ENCODE data around the gene SDF4. TPM values are rescaled to one million over a fixed set of nuclear protein-coding genes. Genes with fewer than 3 reads are reported as not detected.

SDF4 gene
- total and polyA plus RNA-seq, 2 donors (not counting 1 experiment from before 2014, with no cell fraction given) = 100 to 143 TPM

- H3K4me1 ChIP-seq (ENCODE audit: control insufficient read depth in 2 of 2, insufficient read depth in 2 of 2, low read length in 2 of 2) = peaks cover 51 to 62% of the 10 kb centered on the region in 2 donors
Observed at GRCh38 chr1:1212780-1213344, 18.9 kb downstream of the SDF4 start.

More at GRCh38 chr1:1212780-1213344, 18.9 kb downstream of the SDF4 start:
- Histone ChIP-seq H3K9me3 (ENCODE audit: control extremely low read depth in 1 of 3, control insufficient read depth in 2 of 3, insufficient read depth in 1 of 3, low read length in 2 of 3) (peaks cover 0 to 14% (median 0%) of the 10 kb centered on the region in 3 donors), H3K27ac (ENCODE audit: low read length in 2 of 2) (no peak overlapping the region), H4K20me1 (ENCODE audit: control insufficient read depth, insufficient read depth, low read length, poor library complexity, severe bottlenecking) (peaks cover 13% of the 10 kb centered on the region), H2AFZ (ENCODE audit: insufficient read depth, low read depth, low read length, poor library complexity, severe bottlenecking) (no peak overlapping the region), H3K79me2 (ENCODE audit: control insufficient read depth, insufficient read depth, low read length) (no peaks in the 10 kb centered on the region), H3K36me3 (replicated peaks in 1 of 2; ENCODE audit: control extremely low read depth in 1 of 2, control insufficient read depth in 1 of 2, extremely low read depth in 1 of 2, insufficient read depth in 2 of 2, low read length in 1 of 2) (peaks cover 0 to 10% of the 10 kb centered on the region in 2 experiments), H3K9ac (ENCODE audit: low read length) (peak overlapping the region; percentile 32), H3K4me2 (replicated peaks; ENCODE audit: low read depth, low read length, poor library complexity, severe bottlenecking) (peak overlapping the region; percentile 77), H3K4me3 (ENCODE audit: control extremely low read depth in 1 of 5, extremely low read depth in 1 of 5, insufficient read depth in 1 of 5, low read depth in 2 of 5, low read length in 4 of 5) (peak overlapping the region in 3 of 5 experiments; percentile 5 to 41 (median 8)), H3K27me3 (replicated peaks in 1 of 4; ENCODE audit: control extremely low read depth in 1 of 4, control insufficient read depth in 3 of 4, insufficient read depth in 4 of 4, low read length in 3 of 4) (peaks cover 0 to 30% (median 10%) of the 10 kb centered on the region in 4 experiments)
- Mint-ChIP-seq H3K4me1 (peaks cover 39% of the 10 kb centered on the region), H3K4me3 (peak overlapping the region; percentile 32), H3K27me3 (peaks cover 8% of the 10 kb centered on the region), H3K9me3 (ENCODE audit: insufficient read depth) (no peaks in the 10 kb centered on the region), H3K27ac (no peak overlapping the region)
- WGBS (ENCODE audit: insufficient coverage) = 1% methylated on average over 22 of the region's 24 CpGs
- intact Hi-C loops (cut with micrococcal nuclease) = no loop called here
- ChIA-PET POLR2A (interaction anchor here (0.6 kb wide), 2 partner anchors 48 to 75 kb away, joined by 3 read pairs; no protein-coding TSS in a partner anchor), CTCF (interaction anchor here (1.1 to 1.2 kb wide), 2 partner anchors 38 to 90 kb away, joined by 3 read pairs; no protein-coding TSS in a partner anchor)
- ATAC-seq (ENCODE audit: low read depth) (no peak), DNase-seq (peak; percentile 60)
- TF ChIP-seq, protein P1, sequence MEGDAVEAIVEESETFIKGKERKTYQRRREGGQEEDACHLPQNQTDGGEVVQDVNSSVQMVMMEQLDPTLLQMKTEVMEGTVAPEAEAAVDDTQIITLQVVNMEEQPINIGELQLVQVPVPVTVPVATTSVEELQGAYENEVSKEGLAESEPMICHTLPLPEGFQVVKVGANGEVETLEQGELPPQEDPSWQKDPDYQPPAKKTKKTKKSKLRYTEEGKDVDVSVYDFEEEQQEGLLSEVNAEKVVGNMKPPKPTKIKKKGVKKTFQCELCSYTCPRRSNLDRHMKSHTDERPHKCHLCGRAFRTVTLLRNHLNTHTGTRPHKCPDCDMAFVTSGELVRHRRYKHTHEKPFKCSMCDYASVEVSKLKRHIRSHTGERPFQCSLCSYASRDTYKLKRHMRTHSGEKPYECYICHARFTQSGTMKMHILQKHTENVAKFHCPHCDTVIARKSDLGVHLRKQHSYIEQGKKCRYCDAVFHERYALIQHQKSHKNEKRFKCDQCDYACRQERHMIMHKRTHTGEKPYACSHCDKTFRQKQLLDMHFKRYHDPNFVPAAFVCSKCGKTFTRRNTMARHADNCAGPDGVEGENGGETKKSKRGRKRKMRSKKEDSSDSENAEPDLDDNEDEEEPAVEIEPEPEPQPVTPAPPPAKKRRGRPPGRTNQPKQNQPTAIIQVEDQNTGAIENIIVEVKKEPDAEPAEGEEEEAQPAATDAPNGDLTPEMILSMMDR (IDR thresholded peaks at IDR 0.05) = no peak
- no peak for TF ChIP-seq EZH2 (IDR thresholded peaks at IDR 0.05; ENCODE audit: borderline replicate concordance, insufficient read depth, low read depth, low read length, poor library complexity, severe bottlenecking)

Measured in B cell (primary cell).